ENCODE measurements around the gene MGRN1.

The MGRN1 gene

GRCh38 chr16:4625560-4626159 is 1.0 kb downstream of the MGRN1 start:
- DNase-seq = no peak

- no peak for DNase-seq
Measured at GRCh38 chr16:4626396-4626795, 1.8 kb downstream of the MGRN1 start.

- no peak for DNase-seq
Measured at GRCh38 chr16:4628283-4628682, 3.7 kb downstream of the MGRN1 start.

- no peak for DNase-seq
Measured at GRCh38 chr16:4631444-4631843, 6.8 kb downstream of the MGRN1 start.

- no peak for DNase-seq
Measured at GRCh38 chr16:4633910-4634635, 9.4 kb downstream of the MGRN1 start.

GRCh38 chr16:4634768-4635167 is 10.1 kb downstream of the MGRN1 start:
- no peak for DNase-seq

GRCh38 chr16:4636196-4636595 is 11.6 kb downstream of the MGRN1 start:
- no peak for DNase-seq

GRCh38 chr16:4637501-4638166 is 13.0 kb downstream of the MGRN1 start:
- no peak for DNase-seq

GRCh38 chr16:4639899-4640509 is 15.4 kb downstream of the MGRN1 start:
- DNase-seq = no peak

- DNase-seq = no peak
Measured at GRCh38 chr16:4640572-4641305, 16.1 kb downstream of the MGRN1 start.

- no peak for DNase-seq
Measured at GRCh38 chr16:4641306-4641687, 16.7 kb downstream of the MGRN1 start.

- no peak for DNase-seq
Measured at GRCh38 chr16:4641895-4642294, 17.3 kb downstream of the MGRN1 start.

- no peak for DNase-seq
Measured at GRCh38 chr16:4646773-4647643, 22.4 kb downstream of the MGRN1 start.

GRCh38 chr16:4647644-4647980 is 23.0 kb downstream of the MGRN1 start:
- no peak for DNase-seq

GRCh38 chr16:4648917-4649316 is 24.3 kb downstream of the MGRN1 start:
- no peak for DNase-seq

- no peak for DNase-seq
Measured at GRCh38 chr16:4649744-4650442, 25.3 kb downstream of the MGRN1 start.

- DNase-seq = peak; percentile 86
Measured at GRCh38 chr16:4650443-4651074, 25.9 kb downstream of the MGRN1 start.

GRCh38 chr16:4651827-4652226 is 27.2 kb downstream of the MGRN1 start:
- no peak for DNase-seq

GRCh38 chr16:4652561-4652960 is 27.9 kb downstream of the MGRN1 start:
- DNase-seq = no peak

GRCh38 chr16:4654011-4654963 is 29.7 kb downstream of the MGRN1 start:
- DNase-seq = no peak
